Measurements from ENCODE around the gene TMEM86B.

The TMEM86B gene

DNA sequence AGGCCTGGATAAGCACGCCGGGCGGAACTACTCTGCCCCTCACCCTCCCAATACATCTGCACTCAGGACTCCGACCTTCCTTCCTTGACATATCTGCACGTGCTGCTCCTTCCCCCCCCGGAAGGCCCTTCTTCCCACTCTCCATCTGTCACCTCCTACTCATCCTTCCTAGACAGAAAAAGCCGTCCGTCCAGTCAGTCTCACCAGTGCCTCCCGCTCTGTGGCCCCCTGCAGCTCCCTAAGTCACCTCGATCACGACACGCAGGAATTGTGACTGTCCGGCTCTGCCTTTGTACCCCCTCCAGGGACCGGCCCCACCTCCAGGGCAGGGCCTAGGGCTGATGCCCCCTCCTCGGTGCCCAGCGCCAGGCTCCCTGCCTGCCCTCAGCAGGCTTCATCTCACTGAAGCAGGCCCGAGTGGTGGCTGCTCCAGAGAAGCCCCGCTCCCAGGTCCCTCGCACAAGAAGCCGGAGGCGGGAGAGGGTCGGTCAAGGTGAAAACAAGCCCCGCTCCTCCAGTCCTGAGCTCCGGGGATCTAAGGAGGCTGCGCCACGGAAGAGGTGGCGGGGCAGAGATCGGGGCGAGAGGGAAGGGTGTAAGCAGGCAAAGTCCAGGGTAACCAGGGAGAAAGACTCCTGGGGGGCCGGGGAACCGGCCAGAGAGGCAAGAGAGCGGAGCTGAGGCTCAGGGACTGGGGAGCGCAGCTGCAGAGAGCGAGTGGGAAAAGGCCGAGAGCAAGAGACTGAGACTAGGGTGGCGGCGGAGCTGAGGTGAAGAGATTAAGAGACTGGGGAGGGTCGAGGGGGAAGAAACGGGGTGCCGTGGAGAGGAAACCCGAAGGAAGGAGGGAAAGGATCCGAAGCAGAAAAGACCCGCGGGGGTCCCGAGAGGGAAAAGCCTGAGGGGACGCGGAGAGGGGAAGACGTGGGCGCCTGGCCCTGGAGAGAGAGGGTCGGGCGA is 29.2 kb upstream of the TMEM86B start:
- no peak for DNase-seq (ENCODE audit: low read depth in 2 of 2)

DNA sequence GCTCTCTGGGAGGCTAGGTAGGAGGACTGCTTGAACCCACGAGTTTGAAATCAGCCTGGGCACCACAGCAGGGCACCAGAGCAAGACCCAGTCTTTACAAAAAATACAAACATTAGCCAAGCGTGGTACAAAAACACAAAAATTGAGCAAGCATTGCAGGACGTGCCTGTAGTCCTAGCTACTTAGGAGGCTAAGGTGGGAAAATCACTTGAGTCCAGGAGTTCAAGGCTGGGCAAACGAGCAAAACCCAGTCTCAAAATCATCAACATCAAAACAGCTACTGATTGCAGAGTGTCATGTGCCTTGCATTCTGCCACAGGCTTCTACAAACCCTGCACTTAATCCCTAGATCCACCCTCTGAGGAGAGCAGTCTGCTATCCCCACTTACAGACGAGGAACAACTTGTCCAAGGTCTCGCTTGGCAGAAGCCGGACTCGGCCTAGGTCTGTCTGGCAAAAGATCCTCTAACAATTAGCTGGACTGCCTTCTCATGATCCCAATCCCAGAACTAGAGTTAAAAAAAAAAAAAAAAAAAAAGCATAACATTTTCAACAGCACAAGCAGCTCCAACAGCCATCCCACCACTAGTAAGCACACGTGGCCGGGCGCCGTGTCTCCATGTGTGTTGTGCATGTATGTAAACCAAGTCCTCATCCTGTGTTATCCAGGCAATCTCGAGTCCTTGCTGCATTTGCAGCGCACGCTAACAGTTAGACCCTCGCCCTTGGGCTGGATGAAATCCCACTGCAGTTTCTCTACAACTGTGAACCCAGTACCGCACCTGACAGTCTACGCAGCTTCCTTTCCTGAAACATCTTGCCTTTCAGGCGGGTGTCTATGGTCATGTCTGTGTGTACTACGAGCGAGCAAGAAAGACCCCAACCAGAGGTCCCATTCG is 28.2 kb upstream of the TMEM86B start:
- no peak for DNase-seq (ENCODE audit: low read depth in 2 of 2)

GRCh38 chr19:55255618-55256423 is 27.3 kb upstream of the TMEM86B start:
- DNase-seq (ENCODE audit: low read depth in 2 of 2) = peak in 1 of 2 donors; percentile 25

GRCh38 chr19:55254625-55254977 is 26.0 kb upstream of the TMEM86B start:
- no peak for DNase-seq (ENCODE audit: low read depth in 2 of 2)

- DNase-seq (ENCODE audit: low read depth in 2 of 2) = peak in 1 of 2 donors; percentile 46
These were observed 25.5 kb upstream of the TMEM86B start for GRCh38 chr19:55253842-55254624.

DNA sequence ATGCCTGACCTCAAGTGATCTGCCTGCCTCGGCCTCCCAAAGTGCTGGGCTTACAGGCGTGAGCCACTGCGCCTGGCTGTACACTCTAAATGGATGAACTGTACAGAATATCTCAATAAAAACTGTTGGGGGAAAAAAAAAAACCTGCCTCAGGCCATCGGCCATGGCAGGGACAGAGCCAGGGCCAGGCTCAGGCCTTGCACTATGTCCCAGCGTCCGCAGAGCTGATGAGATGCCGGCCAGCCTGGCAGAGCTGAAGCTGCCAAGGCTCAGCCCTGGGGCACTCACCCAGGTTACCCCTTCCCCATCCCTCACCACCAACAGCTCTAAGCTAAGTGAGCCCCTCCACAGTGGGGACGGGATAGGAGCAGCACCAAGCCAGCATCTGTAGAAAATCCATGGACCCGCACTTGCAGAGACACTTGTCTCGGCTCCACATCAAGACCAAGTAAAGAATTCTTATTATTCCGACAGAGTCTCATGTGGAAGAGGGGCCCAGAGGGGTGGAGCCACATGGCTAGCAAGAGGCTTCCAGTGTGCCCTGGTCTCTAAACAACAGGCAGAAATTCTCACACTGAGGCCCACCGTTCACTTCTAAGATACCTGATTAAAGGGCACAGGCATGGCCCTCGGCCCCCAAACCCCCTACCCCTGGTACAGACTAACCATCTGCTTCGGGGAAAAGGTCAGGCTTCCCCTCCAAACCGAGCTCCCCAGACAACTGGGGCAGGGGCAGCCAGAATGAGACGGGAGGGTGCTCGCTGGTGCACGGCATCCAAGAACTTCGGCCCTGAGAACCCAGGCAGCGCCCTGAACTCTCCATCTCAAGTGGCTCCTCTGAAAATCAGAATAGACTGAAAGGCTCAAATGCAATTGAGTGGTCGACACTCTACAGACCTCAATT is 24.4 kb upstream of the TMEM86B start:
- DNase-seq (ENCODE audit: low read depth in 2 of 2) = no peak

DNA sequence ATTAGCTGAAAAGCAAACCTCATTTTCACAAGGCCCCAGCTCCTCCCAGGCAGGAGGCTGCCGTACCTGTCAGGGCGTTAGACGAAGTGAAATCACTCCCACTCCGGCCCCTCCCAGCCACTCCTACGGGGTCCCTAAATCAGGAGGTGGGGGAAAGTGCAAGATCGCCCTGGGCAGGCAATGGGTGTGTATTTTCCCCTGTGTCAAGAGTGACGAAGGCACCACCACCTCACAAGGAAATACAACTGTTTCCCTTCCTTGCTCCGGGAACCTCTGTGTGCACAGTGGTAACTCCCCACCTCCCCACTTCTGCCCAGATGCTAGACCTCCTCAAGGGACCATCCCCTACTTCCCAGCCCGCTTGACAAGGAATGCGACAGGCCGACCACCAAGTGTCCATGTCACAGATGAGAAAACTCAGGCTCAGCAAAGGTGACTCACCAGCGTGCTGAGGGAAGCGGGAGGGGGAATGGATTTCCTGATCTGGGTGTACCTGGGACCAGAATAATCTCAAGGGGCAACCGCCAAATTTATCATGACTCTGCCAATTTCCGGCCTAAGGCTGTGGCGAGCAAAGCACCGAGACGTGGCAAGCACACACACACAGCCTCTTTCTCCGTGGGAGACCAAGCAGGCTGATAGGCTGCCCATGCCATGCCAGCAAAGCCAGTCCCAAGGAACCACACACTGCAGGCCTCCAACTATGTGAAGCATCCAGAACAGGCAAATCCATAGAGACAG is 22.9 kb upstream of the TMEM86B start:
- DNase-seq (ENCODE audit: low read depth in 2 of 2) = no peak

DNA sequence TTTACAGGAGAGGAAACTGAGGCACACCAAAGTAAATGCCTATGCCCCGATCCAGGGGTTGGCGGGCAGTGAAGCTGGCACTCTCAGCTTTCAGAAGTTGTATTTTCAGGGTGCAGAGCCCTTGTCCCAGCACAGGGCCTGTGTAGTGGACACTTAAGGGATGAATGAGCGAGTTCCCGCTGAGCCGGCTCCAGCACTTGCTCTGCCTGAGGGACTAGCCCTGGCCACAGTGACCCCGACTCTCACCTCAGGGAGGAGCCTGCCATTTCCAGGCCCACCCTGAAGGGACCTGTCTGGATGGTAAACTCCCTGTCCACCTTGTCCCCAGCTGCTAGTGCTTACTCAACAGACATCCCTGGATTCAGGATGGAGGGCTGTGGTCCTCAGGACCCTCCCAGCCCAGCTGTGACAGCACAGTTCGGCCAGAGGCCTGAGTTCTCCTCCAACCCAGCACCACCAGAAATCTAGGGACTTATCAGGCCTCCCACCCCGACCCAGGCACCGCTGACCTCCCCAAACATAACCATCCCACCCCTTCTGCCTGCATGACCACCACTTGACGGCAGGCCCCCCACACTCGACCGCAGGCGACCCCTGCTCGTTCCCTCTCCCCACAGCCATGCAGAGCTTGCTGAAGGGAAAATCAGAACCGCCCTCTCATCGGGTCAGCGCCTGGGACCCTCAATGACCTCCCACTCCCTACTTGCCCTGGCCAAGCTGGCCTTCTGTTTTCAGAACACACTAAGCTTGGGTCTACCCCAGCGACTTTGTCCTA is 21.9 kb upstream of the TMEM86B start:
- DNase-seq (ENCODE audit: low read depth in 2 of 2) = no peak

DNA sequence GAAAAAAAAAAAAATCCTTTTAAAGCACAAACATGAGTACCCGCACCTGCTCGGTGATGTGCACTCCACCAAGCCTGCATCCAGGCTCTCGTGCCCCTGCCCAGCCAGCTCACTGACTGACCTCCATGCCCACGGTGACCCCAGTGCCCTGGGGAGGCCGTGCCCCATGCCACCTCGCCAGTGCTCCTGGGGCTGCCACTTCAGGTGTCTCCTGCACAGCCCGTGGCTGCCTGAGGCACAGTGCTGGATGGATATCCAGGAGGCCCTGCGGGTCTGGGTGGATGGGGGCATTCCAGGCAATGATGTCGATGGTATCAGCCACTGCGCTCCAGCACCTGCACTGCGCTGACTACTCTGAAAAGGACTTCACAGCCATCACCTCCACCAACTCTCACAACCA is 21.3 kb upstream of the TMEM86B start:
- no peak for DNase-seq (ENCODE audit: low read depth in 2 of 2)

GRCh38 chr19:55248704-55249103 is 20.1 kb upstream of the TMEM86B start:
- no peak for DNase-seq (ENCODE audit: low read depth in 2 of 2)

GRCh38 chr19:55248166-55248675 is 19.7 kb upstream of the TMEM86B start:
- DNase-seq (ENCODE audit: low read depth in 2 of 2) = no peak

- DNase-seq (ENCODE audit: low read depth in 2 of 2) = no peak
These were observed 19.1 kb upstream of the TMEM86B start for GRCh38 chr19:55247621-55248099.

DNA sequence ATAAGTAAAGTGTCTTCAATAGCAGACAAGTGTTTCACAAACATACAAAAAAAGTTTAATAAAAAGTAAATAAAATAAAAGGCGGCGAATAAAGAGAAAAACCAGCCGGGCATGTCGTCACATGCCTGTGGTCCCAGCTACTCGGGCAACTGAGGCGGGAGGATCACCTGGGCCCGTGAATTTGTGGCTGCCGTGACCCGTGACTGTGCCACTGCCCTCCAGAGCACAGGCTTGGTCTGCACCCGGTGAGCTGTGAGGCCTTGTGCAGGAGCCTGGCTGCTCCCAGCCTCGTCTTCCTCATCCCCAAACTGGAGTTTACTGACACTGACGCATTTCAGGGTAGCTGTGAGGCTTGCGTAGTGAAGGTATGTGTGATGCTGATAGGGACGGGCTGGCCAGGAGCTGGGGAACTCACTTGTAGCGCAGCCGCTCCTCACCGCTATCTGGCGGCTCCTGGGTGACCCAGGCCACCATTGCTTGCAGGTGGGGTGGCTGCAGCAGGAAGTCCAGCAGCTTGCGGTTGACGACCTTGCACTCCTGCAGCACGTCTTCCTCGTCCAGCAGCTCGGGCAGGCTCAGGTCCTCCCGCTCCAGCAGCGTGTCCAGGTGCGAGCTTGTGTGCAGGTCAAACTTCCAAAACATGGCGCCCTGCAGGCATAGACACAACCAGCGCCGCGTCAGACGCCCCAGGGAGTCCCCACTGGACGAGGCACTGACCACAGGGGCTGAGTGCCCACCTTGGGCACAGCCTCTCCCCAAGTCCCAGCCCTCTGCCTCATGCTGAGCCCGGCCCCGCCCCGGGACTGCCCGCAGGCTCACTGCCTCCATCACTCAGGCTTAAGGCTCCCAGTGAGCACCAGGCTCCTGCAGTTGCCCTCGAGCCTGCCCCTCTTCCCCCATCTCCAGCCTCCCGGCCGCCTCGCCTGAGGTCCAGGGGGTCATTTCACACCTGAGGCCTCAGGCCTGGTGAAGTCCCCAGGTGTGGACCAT is 18.2 kb upstream of the TMEM86B start:
- DNase-seq (ENCODE audit: low read depth in 2 of 2) = no peak

- no peak for DNase-seq (ENCODE audit: low read depth in 2 of 2)
These were observed 16.8 kb upstream of the TMEM86B start for GRCh38 chr19:55245236-55245904.

GRCh38 chr19:55244004-55244680 is 15.6 kb upstream of the TMEM86B start:
- no peak for DNase-seq (ENCODE audit: low read depth in 2 of 2)

DNA sequence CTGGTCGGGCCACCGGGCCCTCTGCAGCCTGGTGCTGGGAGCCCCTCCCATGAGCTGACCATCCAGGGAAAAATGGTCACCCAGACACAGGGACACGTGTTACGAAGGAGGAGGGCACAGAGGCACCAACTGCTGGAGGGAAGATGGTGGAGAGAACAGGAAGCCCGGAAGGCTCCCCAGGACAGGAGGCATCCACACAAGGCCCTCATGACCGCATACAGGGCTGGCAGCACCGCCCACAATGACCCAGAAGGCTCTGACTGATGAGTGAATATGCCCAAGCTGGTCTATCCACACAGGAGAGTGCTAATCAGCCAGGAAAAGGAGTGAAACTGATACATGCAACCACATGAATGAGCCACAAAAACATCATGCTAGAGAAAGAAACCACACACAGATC is 14.0 kb upstream of the TMEM86B start:
- DNase-seq (ENCODE audit: low read depth in 2 of 2) = no peak

All from activated CD8-positive, alpha-beta memory T cell treated with anti-CD3 and anti-CD28 coated beads for 4 hours (primary cell).